Calu3 (cell line): ENCODE results near the gene GLIS1. TPM values are rescaled to one million over a fixed set of nuclear protein-coding genes. Genes with fewer than 3 reads are reported as not detected.

ENCODE experiments used
- BruUV-seq: library from RNA; stranded (reverse); fragments of 400-500 nt; replicated peaks from 2 replicates; lab custom pipeline; 2021; lab: Mats Ljungman, UMichigan
- CTCF ChIA-PET: fragments of 300-600 bp; sonication (Branson Sonifier 250); formaldehyde crosslinking; loops from one replicate; lab custom pipeline; 2022; ENCODE audit warnings: antibody characterized with exemption; lab: Charles Lee
- DNase-seq: peaks from one replicate; pipeline ENCODE4 v3.0.0; 2022
- H3K27ac Mint-ChIP-seq: one replicate; pipeline ENCODE4 v1.8.0; 2022; ENCODE audit warnings: mixed read lengths; ENCODE audit not compliant: unreplicated experiment
- H3K27me3 Mint-ChIP-seq: one replicate; pipeline ENCODE4 v1.8.0; 2022; ENCODE audit warnings: mixed read lengths; ENCODE audit not compliant: unreplicated experiment
- H3K36me3 Mint-ChIP-seq: one replicate; pipeline ENCODE4 v1.8.0; 2022; ENCODE audit warnings: mild to moderate bottlenecking, moderate library complexity, mixed read lengths; ENCODE audit not compliant: insufficient read depth, unreplicated experiment
- H3K4me1 Mint-ChIP-seq: one replicate; pipeline ENCODE4 v1.8.0; 2022; ENCODE audit warnings: mild to moderate bottlenecking, low read depth, mixed read lengths; ENCODE audit not compliant: unreplicated experiment
- H3K4me3 Mint-ChIP-seq: one replicate; pipeline ENCODE4 v1.8.0; 2022; ENCODE audit warnings: mild to moderate bottlenecking, low read depth, moderate library complexity, mixed read lengths; ENCODE audit not compliant: unreplicated experiment
- H3K9me3 Mint-ChIP-seq: one replicate; pipeline ENCODE4 v1.8.0; 2022; ENCODE audit warnings: low read depth, mixed read lengths; ENCODE audit not compliant: unreplicated experiment
- CTCF ChIP-seq: fragments of 200-600 bp; IDR thresholded peaks from one replicate; pipeline ENCODE4 v1.8.0; 2022; ENCODE audit warnings: antibody characterized with exemption; ENCODE audit not compliant: unreplicated experiment
- intact Hi-C: fragments of 100-400 bp; cut with micrococcal nuclease; formaldehyde crosslinking; loops from one replicate; pipeline ENCODE4 v1.10.0; 2022; ENCODE audit not compliant: unreplicated experiment
- total RNA-seq: library from RNA; stranded (reverse); gene quantifications from 2 replicates; pipeline ENCODE4 v1.2.3, GENCODE V29; 2022

Gene GLIS1
- total RNA-seq, 1 experiment from 2014 or later: not detected

DNA sequence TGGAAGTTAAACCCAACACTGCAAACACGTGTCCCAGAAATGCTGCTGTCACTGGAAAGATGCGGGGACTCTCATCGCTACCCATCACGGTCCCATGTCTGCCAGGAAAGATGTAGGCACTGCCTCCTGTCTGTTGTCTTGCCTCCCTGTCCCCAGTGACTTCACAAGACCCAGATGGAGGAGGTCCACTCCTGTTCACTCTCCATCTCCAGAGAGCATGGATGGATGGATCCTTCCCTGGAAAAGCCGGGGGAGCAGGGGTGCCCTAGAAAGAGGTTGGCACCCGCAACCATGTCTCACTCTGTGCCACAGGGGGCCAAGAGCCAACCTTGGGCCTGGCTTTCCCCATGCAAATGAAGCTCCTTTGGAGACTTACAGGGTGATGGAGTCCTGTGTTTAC lies 135.5 kb downstream of the GLIS1 start:
- H3K27me3 Mint-ChIP-seq: peaks cover 51% of the 10 kb centered on the region
- intact Hi-C loops: no loop called here
- no TSS peak for BruUV-seq
- no peaks in the 10 kb centered on the region for H3K4me1 Mint-ChIP-seq
- CTCF ChIA-PET: no interaction called here
- H3K9me3 Mint-ChIP-seq: no peaks in the 10 kb centered on the region
- no peak for DNase-seq
- H3K4me3 Mint-ChIP-seq: no peak overlapping the region
- H3K27ac Mint-ChIP-seq: no peak overlapping the region
- no peak for TF ChIP-seq CTCF
- H3K36me3 Mint-ChIP-seq: no peaks in the 10 kb centered on the region

DNA sequence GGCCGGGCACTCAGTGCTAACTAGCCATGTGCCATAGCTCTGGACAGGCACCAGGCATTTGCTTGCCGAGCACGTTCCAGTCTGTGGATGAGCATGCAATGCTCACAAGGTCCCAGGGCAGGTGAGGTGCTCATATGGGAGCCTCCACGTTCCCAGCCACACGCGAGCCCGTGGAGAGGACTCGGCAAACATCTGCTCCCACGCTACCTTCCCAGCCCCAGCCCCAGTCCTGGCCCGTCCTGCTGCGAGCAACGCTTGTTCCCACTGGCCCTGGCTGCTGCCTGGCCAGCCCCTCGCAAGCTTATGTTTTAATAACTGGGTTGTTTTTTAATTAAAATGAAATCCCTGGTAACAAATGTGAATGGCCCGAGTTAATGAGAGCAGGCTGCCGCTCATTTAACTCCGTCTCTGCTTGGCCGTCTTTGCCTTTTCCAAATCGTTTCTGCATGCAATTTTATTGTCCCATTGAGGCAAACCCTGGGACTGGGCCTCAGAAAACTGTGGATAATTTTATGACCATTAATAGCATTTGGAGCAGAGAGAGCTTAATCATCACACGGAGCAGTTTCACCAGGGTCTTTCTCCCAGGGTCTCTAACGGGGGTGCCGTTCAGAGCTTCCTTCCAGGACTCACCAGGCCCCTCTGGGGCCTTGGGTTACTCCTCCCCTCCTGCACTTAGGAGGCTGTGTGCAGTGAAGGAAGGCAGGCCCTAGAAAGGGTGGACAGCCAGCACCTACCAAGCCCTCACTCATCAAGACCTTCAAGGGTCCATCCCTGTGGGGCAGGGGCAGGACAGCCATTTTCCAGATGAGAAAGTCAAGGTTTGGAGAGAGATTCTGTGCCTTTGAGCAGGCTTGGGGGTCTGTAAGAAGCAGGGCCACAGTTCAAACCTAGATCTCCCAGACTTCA lies 136.8 kb downstream of the GLIS1 start:
- intact Hi-C loops: no loop called here
- CTCF ChIA-PET: no interaction called here

DNA sequence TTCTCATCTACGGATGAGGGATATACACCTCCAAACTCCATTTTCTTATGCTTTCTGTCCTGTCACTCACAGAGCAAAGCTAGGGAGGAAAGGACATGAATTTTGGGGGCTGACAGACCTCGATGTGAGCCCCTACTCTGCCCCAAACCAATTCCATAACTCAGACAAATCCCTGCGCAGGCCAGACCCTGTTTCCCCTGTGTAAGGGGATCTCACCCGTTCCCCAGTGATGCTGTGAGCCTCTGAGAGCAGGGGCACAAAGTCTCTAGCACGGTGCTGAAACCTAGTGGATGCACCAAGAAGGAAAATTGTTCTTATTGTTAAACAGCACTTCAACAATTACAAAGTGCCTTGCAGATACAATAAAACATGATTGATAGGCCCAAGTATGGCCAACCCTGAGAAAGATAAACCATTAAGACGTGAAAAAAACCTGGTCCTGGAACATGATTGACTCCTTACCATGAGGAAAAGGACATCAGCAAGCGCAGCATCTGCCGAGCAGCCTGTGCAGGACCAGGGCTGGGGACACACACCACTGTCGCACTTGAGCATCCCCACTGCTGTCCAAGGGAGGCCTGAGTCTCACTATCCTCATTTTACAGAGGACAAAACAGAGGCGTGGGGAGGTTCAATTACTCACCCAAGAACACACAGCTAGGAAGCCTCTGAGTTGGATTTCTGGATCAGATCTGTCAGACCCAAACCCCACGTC lies 137.8 kb downstream of the GLIS1 start:
- no peak for DNase-seq
- intact Hi-C loops: no loop called here
- H3K4me1 Mint-ChIP-seq: no peaks in the 10 kb centered on the region
- no peaks in the 10 kb centered on the region for H3K36me3 Mint-ChIP-seq
- no peaks in the 10 kb centered on the region for H3K9me3 Mint-ChIP-seq
- no TSS peak for BruUV-seq
- no peak for TF ChIP-seq CTCF
- H3K4me3 Mint-ChIP-seq: no peak overlapping the region
- H3K27me3 Mint-ChIP-seq: peaks cover 51% of the 10 kb centered on the region
- H3K27ac Mint-ChIP-seq: no peak overlapping the region
- CTCF ChIA-PET: no interaction called here

More for the DNA sequence above, 136.8 kb downstream of the GLIS1 start:
- no peak for DNase-seq
- Mint-ChIP-seq H3K27ac (no peak overlapping the region), H3K4me1 (no peaks in the 10 kb centered on the region), H3K36me3 (no peaks in the 10 kb centered on the region), H3K9me3 (no peaks in the 10 kb centered on the region), H3K27me3 (peaks cover 51% of the 10 kb centered on the region), H3K4me3 (no peak overlapping the region)
- TF ChIP-seq CTCF: no peak
- BruUV-seq: no TSS peak

GRCh38 chr1:53600561-53600960 lies 138.4 kb downstream of the GLIS1 start:
- no peak overlapping the region for H3K4me3 Mint-ChIP-seq
- H3K4me1 Mint-ChIP-seq: no peaks in the 10 kb centered on the region
- TF ChIP-seq CTCF: no peak
- CTCF ChIA-PET: no interaction called here
- H3K27ac Mint-ChIP-seq: no peak overlapping the region
- H3K36me3 Mint-ChIP-seq: no peaks in the 10 kb centered on the region
- H3K9me3 Mint-ChIP-seq: no peaks in the 10 kb centered on the region
- no TSS peak for BruUV-seq
- no peak for DNase-seq
- intact Hi-C loops: no loop called here
- H3K27me3 Mint-ChIP-seq: peaks cover 45% of the 10 kb centered on the region
